Omental fat pad (tissue), 4 donors: ENCODE results near the gene SYT1. TPM values are rescaled to one million over a fixed set of nuclear protein-coding genes. Genes with fewer than 3 reads are reported as not detected.

Experiments used
- ATAC-seq: fragments of 150-250 bp; one replicate; pipeline ENCODE4 v1.9.1; 2016; ENCODE audit warnings: mild to moderate bottlenecking, moderate library complexity; ENCODE audit not compliant: low FRiP score
- DNase-seq: peaks from one replicate; pipeline ENCODE4 v3.0.0-alpha.2; 2019; ENCODE audit warnings: low spot score
- total RNA-seq, 4 donors: library from RNA; depleted of rRNA; stranded (reverse); fragments of >200 nt; gene quantifications; one replicate each; pipeline ENCODE4 v1.1.0, GENCODE V29; 2016
- TF ChIP-seq, protein P1 (sequence below), 3 donors: fragments of 450-650 bp; IDR thresholded peaks; one replicate each; pipeline ENCODE4 v1.5.1; 2016 to 2017; ENCODE audit warnings: antibody characterized with exemption in 3 of 3, mild to moderate bottlenecking in 3 of 3, moderate library complexity in 2 of 3

Gene SYT1
- total RNA-seq, 4 donors from 2014 or later: 0.72 to 3.1 (median 1.7) TPM

DNA sequence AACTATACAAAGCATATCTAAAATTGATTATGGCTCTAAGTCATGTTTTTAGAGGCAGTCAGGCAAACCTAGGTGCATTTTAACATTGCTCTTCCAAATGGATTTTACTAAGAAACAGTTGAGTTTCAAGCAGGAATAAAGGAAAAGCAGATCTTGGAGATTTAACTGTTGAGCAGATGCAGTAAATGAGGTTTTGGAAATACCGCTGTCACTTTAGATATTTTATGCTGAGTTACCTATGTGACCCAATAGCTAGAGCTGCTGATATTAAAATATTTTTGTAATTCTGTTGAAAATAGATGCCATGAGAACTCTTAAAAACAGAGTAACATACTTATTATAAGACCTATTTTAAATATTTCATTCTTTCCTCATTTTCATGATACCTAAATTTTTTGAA, 181.4 kb downstream of the SYT1 start:
- TF ChIP-seq, protein P1, sequence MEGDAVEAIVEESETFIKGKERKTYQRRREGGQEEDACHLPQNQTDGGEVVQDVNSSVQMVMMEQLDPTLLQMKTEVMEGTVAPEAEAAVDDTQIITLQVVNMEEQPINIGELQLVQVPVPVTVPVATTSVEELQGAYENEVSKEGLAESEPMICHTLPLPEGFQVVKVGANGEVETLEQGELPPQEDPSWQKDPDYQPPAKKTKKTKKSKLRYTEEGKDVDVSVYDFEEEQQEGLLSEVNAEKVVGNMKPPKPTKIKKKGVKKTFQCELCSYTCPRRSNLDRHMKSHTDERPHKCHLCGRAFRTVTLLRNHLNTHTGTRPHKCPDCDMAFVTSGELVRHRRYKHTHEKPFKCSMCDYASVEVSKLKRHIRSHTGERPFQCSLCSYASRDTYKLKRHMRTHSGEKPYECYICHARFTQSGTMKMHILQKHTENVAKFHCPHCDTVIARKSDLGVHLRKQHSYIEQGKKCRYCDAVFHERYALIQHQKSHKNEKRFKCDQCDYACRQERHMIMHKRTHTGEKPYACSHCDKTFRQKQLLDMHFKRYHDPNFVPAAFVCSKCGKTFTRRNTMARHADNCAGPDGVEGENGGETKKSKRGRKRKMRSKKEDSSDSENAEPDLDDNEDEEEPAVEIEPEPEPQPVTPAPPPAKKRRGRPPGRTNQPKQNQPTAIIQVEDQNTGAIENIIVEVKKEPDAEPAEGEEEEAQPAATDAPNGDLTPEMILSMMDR (IDR thresholded peaks at IDR 0.05): no peak
- no peak for DNase-seq
- no peak for ATAC-seq

DNA sequence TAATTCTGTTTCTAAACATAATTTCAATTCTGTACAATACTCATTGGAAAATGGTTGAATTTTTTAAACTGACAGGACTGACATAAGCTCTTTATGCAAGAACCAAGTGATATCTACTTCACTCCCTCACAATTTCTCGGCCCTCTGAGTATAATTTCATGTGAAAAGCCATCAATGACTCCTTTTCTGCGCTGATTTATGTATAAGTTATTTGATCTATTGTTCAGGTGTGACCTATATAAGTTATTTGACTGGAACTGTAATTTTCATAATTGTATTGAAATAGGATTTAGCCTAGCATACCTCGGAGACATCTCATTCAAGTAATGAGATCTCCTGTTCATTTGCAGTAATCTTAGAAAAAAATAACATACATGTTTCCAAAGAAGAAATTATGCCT, 184.4 kb downstream of the SYT1 start:
- DNase-seq (no peak), ATAC-seq (no peak)
- TF ChIP-seq, protein P1 (IDR thresholded peaks at IDR 0.05): no peak

DNA sequence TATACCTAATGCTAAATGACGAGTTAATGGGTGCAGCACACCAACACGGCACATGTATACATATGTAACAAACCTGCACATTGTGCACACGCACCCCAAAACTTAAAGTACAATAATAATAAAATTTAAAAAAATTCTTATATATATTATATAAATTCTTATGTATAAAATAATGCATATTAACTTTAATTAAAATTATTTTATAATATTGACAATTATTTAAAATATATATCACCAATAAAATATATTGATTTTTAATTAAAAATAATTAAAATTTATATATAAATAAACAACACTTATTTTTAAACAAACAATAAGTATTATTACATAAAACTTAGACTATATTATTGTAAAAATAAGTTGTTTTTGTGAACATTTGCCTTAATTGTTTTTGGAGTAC, 188.8 kb downstream of the SYT1 start:
- ATAC-seq: no peak
- no peak for DNase-seq
- TF ChIP-seq, protein P1 (IDR thresholded peaks at IDR 0.05): no peak

DNA sequence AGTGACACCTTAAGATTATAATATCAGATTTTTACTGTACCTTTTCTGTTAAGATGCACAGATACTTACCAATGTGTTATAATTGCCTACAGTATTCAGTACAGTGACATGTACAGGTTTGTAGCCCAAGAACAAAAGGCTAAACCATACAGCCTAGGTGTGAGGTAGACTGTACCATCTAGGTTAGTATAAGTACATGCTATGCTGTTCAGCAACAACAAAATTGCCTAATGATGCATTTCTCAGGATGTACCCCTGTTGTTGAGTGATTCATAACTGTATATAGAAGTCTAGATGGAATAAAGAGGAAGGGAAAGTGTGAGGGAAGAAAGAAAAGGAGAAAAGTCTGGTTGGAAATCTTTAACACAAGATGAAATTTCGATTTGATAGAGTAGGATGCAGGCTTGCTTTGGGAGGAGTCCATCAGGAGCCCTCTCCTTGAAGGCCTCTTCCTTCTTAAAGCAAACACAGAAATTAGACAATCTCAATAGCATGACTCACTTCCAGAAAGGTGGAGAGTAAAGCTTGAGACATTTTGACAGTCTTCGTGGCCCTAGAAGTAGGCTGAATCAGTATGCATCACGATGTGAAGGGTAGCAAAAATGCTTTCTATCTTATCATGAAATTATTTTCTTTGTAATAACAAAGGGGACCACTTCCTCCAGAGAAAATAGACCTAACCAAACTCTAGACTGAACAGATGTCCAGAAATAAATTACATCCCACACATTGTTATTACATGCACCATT, 191.5 kb downstream of the SYT1 start:
- TF ChIP-seq, protein P1 (IDR thresholded peaks at IDR 0.05): no peak
- no peak for ATAC-seq
- no peak for DNase-seq

DNA sequence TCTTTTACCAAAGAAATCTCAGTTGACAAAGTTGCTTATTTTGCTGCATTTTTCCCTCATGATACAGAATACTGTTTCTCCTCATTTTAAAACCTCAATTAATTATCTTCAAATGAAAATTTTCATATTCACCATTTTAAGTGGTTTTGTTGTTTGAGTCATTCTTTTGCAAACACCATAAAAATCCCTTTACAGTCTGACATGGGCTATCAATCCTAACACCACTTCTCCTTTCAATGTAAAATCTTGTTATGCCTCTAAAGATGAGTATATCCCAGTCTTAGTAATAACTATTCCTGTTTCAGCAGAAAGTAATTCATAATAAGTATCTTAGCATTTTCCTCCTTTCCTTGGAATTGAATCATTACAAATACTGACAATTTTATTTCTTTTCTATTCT, 192.2 kb downstream of the SYT1 start:
- DNase-seq: no peak
- ATAC-seq: no peak
- TF ChIP-seq, protein P1 (IDR thresholded peaks at IDR 0.05): no peak

DNA sequence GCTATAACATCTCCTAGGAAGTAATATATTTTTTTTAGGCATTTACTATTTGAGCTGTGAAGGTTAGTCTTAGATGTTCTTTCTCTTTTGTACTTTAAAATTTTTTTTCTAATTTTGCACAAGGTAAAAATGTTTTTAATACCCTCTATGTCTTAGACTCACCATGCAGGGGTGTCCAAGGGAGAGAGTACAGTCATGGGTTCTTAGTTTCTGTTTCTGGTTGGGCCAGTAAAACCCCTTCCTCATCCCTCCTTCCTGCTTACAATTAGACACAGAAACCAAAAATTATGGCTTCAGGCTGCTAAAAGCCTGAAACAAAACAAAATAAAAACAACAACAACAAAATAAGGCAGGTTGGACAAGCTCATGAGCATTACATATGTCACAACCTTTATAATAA, 193.0 kb downstream of the SYT1 start:
- TF ChIP-seq, protein P1 (IDR thresholded peaks at IDR 0.05): no peak
- DNase-seq (no peak), ATAC-seq (no peak)

DNA sequence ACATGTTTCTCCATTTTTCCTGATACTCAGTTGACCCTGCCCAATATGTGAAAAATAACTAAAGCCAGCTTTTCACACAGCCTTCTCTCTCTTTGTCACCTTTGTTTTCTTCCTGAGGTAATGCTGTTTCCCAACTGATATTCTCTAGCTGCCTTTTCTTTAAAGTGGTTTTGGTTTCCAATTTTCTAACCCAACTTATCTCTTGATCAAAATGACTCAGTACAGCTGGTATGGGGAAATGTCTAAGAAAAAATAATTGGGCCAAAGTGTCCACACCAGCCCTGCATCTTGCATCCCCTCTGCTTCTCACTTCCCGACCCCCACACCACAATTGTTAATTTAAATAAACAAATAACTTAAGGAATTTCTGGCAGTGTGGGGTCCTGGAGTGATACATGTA, 193.8 kb downstream of the SYT1 start:
- TF ChIP-seq, protein P1 (IDR thresholded peaks at IDR 0.05): no peak
- DNase-seq (no peak), ATAC-seq (no peak)
